ENCODE measurements around the gene MED22. TPM values are rescaled to one million over a fixed set of nuclear protein-coding genes. Genes with fewer than 3 reads are reported as not detected.
A peak's percentile ranks its signal among the peaks of the same experiment; 100 is the strongest.

The MED22 gene
- total RNA-seq, 1 donor from 2014 or later: 31.7 TPM

- peaks cover 17% of the 10 kb centered on the region for H3K27me3 Mint-ChIP-seq (ENCODE audit: insufficient read depth, low read depth)
- H3K27me3 ChIP-seq: no peaks in the 10 kb centered on the region
- H2AFZ ChIP-seq (replicated peaks): no peak overlapping the region
- H3K4me2 ChIP-seq: no peak overlapping the region
- peaks cover 50% of the 10 kb centered on the region for H4K20me1 ChIP-seq (ENCODE audit: low read depth)
- H3K36me3 Mint-ChIP-seq: peaks cover 26% of the 10 kb centered on the region
- H3K27ac Mint-ChIP-seq: no peak overlapping the region
- peak overlapping the region; percentile 98 for H3K4me3 Mint-ChIP-seq
- TF ChIP-seq CTCF (IDR thresholded peaks at IDR 0.05): no peak
- no peak for TF ChIP-seq EZH2phosphoT487 (IDR thresholded peaks at IDR 0.05)
- no peak for TF ChIP-seq EZH2 (IDR thresholded peaks at IDR 0.05)
- H3K79me2 ChIP-seq (ENCODE audit: low read depth): peaks cover 53% of the 10 kb centered on the region
- no peak overlapping the region for H3K4me3 ChIP-seq
- peaks cover 15% of the 10 kb centered on the region for H3K4me1 ChIP-seq
- peaks cover 25% of the 10 kb centered on the region for H3K4me1 Mint-ChIP-seq
- peaks cover 16% of the 10 kb centered on the region for H3K36me3 ChIP-seq
- H3K9ac ChIP-seq: no peak overlapping the region
- no peak overlapping the region for H3K27ac ChIP-seq
- no peaks in the 10 kb centered on the region for H3K9me3 Mint-ChIP-seq
- peaks cover 31% of the 10 kb centered on the region for H3F3A ChIP-seq (ENCODE audit: low read depth)
- DNase-seq (ENCODE audit: low spot score): no peak
- no peaks in the 10 kb centered on the region for H3K9me3 ChIP-seq (ENCODE audit: low read depth)
These were observed 2.3 kb downstream of the MED22 start for GRCh38 chr9:133345596-133345995.

GRCh38 chr9:133344979-133345378, 3.0 kb downstream of the MED22 start:
- Mint-ChIP-seq H3K27ac (no peak overlapping the region), H3K36me3 (peaks cover 24% of the 10 kb centered on the region), H3K4me1 (peaks cover 22% of the 10 kb centered on the region), H3K9me3 (no peaks in the 10 kb centered on the region), H3K4me3 (peak overlapping the region; percentile 48), H3K27me3 (ENCODE audit: insufficient read depth, low read depth) (peaks cover 15% of the 10 kb centered on the region)
- DNase-seq (ENCODE audit: low spot score): no peak
- Histone ChIP-seq H3K27me3 (no peaks in the 10 kb centered on the region), H3K79me2 (ENCODE audit: low read depth) (peaks cover 47% of the 10 kb centered on the region), H3K9ac (no peak overlapping the region), H3K4me3 (no peak overlapping the region), H3K9me3 (ENCODE audit: low read depth) (no peaks in the 10 kb centered on the region), H3F3A (ENCODE audit: low read depth) (peaks cover 25% of the 10 kb centered on the region), H2AFZ (replicated peaks) (no peak overlapping the region), H4K20me1 (ENCODE audit: low read depth) (peaks cover 45% of the 10 kb centered on the region), H3K4me2 (no peak overlapping the region), H3K27ac (no peak overlapping the region), H3K36me3 (peaks cover 10% of the 10 kb centered on the region), H3K4me1 (peaks cover 13% of the 10 kb centered on the region)
- no peak for TF ChIP-seq EZH2phosphoT487 (IDR thresholded peaks at IDR 0.05)

GRCh38 chr9:133344071-133344470, 3.9 kb downstream of the MED22 start:
- Histone ChIP-seq H3K9me3 (ENCODE audit: low read depth) (no peaks in the 10 kb centered on the region), H3K27ac (no peak overlapping the region), H3K36me3 (peaks cover 2% of the 10 kb centered on the region), H2AFZ (replicated peaks) (no peak overlapping the region), H3K9ac (no peak overlapping the region), H4K20me1 (ENCODE audit: low read depth) (peaks cover 36% of the 10 kb centered on the region), H3K27me3 (no peaks in the 10 kb centered on the region), H3K79me2 (ENCODE audit: low read depth) (peaks cover 38% of the 10 kb centered on the region), H3K4me3 (no peak overlapping the region), H3K4me1 (peaks cover 5% of the 10 kb centered on the region), H3F3A (ENCODE audit: low read depth) (peaks cover 19% of the 10 kb centered on the region), H3K4me2 (no peak overlapping the region)
- no peaks in the 10 kb centered on the region for H3K9me3 Mint-ChIP-seq
- peaks cover 24% of the 10 kb centered on the region for H3K36me3 Mint-ChIP-seq
- DNase-seq (ENCODE audit: low spot score): no peak
- H3K4me3 Mint-ChIP-seq: peak overlapping the region; percentile 41
- TF ChIP-seq EZH2 (IDR thresholded peaks at IDR 0.05): no peak
- peaks cover 18% of the 10 kb centered on the region for H3K4me1 Mint-ChIP-seq
- peaks cover 13% of the 10 kb centered on the region for H3K27me3 Mint-ChIP-seq (ENCODE audit: insufficient read depth, low read depth)
- H3K27ac Mint-ChIP-seq: no peak overlapping the region

- Histone ChIP-seq H3F3A (ENCODE audit: low read depth) (peaks cover 16% of the 10 kb centered on the region), H3K27me3 (no peaks in the 10 kb centered on the region), H3K79me2 (ENCODE audit: low read depth) (peaks cover 27% of the 10 kb centered on the region), H3K4me2 (no peak overlapping the region), H3K9me3 (ENCODE audit: low read depth) (no peaks in the 10 kb centered on the region), H3K4me3 (no peak overlapping the region), H4K20me1 (ENCODE audit: low read depth) (peaks cover 26% of the 10 kb centered on the region), H2AFZ (replicated peaks) (no peak overlapping the region), H3K36me3 (no peaks in the 10 kb centered on the region), H3K4me1 (peaks cover 4% of the 10 kb centered on the region), H3K27ac (no peak overlapping the region), H3K9ac (no peak overlapping the region)
- Mint-ChIP-seq H3K27ac (no peak overlapping the region), H3K4me1 (peaks cover 9% of the 10 kb centered on the region), H3K4me3 (no peak overlapping the region), H3K36me3 (peaks cover 22% of the 10 kb centered on the region), H3K27me3 (ENCODE audit: insufficient read depth, low read depth) (peaks cover 3% of the 10 kb centered on the region), H3K9me3 (no peaks in the 10 kb centered on the region)
- no peak for DNase-seq (ENCODE audit: low spot score)
- no peak for TF ChIP-seq CTCF (IDR thresholded peaks at IDR 0.05)
These were observed 5.4 kb downstream of the MED22 start for GRCh38 chr9:133342570-133342969.

All from neural progenitor cell (in vitro differentiated cells).